PC-9 (cell line): Measurements from ENCODE around the gene AGRP.

Source experiments
- EZH2 ChIP-seq: fragments of 200-600 bp; sonication (generic); IDR thresholded peaks from 2 replicates; pipeline ENCODE4 v1.8.0; 2017; ENCODE audit warnings: antibody characterized with exemption, low read depth
- TF ChIP-seq, protein P1 (sequence below): fragments of 200-600 bp; sonication (generic); conservative IDR thresholded peaks from 2 replicates; pipeline ENCODE4 v1.6.1; 2017; ENCODE audit warnings: mixed run types, antibody characterized with exemption, mild to moderate bottlenecking, moderate library complexity

DNA sequence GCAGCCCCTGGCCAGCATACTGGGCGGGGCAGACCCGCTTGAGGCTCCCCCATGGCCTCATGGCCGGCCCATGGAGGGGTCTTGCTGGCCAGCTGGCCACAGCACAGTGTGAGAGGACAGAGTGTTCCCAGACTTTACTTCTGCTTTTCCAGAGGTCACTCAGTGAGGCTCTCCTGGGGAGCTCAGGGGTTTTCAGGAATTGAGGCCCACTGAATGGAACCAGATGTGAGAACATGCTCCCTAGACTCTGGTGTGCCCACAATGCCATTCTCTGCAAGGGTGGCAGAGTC lies 23.5 kb downstream of the AGRP start:
- TF ChIP-seq, protein P1, sequence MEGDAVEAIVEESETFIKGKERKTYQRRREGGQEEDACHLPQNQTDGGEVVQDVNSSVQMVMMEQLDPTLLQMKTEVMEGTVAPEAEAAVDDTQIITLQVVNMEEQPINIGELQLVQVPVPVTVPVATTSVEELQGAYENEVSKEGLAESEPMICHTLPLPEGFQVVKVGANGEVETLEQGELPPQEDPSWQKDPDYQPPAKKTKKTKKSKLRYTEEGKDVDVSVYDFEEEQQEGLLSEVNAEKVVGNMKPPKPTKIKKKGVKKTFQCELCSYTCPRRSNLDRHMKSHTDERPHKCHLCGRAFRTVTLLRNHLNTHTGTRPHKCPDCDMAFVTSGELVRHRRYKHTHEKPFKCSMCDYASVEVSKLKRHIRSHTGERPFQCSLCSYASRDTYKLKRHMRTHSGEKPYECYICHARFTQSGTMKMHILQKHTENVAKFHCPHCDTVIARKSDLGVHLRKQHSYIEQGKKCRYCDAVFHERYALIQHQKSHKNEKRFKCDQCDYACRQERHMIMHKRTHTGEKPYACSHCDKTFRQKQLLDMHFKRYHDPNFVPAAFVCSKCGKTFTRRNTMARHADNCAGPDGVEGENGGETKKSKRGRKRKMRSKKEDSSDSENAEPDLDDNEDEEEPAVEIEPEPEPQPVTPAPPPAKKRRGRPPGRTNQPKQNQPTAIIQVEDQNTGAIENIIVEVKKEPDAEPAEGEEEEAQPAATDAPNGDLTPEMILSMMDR, result no peak
- TF ChIP-seq EZH2, result no peak
